Measurements from ENCODE around the gene KCNQ1. TPM values are rescaled to one million over a fixed set of nuclear protein-coding genes. Genes with fewer than 3 reads are reported as not detected.

KCNQ1 gene
- total RNA-seq, 3 donors from 2014 or later, result 3.6 to 6.2 (median 5.1) TPM

DNA sequence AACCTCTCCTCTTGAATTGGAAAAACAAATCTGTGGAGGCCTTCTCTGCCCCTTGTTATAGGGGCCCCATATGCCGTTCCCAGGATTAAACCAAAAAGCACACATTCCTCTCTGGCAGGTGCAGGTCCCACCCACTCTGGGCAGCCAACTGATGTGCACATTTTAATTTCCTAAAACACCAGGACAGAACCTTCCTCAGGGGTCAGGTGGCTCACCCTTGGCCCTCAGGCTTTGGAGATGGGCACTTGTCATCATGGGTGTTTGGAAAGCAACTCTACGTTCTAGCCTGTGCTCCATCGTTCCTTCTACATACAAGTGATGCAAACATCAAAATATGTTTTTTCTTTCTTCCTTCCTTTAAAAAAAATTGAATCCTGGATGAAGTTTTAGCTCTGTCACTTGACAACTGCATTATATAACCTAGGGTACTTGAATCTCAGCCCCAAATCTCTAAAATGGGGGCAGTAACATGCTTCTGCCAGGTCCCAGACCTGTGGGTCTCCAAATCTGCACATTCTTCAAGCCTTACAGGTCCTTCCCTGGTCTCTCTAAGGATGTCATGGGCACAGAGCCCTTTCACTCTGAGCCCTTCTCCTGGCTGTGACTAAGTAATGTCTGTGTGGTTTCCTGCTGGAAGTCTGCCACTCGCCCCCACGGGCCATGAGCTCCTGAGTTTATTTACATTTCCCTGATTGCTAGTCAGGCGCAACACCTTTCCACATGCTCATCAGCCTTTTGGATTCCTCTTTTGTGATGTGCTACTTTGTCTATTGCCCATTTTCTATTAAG, 211.2 kb downstream of the KCNQ1 start:
- Histone ChIP-seq H3K9me3 (peaks cover 30 to 43% of the 10 kb centered on the region in 2 donors), H3K4me1 (no peaks in the 10 kb centered on the region), H3K27ac (no peak overlapping the region), H3K4me3 (no peak overlapping the region), H3K36me3 (no peaks in the 10 kb centered on the region), H3K27me3 (no peaks in the 10 kb centered on the region)
- TF ChIP-seq POLR2A (IDR thresholded peaks at IDR 0.05) (no peak), POLR2AphosphoS5 (IDR thresholded peaks at IDR 0.05) (no peak)
- TF ChIP-seq, protein P1, sequence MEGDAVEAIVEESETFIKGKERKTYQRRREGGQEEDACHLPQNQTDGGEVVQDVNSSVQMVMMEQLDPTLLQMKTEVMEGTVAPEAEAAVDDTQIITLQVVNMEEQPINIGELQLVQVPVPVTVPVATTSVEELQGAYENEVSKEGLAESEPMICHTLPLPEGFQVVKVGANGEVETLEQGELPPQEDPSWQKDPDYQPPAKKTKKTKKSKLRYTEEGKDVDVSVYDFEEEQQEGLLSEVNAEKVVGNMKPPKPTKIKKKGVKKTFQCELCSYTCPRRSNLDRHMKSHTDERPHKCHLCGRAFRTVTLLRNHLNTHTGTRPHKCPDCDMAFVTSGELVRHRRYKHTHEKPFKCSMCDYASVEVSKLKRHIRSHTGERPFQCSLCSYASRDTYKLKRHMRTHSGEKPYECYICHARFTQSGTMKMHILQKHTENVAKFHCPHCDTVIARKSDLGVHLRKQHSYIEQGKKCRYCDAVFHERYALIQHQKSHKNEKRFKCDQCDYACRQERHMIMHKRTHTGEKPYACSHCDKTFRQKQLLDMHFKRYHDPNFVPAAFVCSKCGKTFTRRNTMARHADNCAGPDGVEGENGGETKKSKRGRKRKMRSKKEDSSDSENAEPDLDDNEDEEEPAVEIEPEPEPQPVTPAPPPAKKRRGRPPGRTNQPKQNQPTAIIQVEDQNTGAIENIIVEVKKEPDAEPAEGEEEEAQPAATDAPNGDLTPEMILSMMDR (IDR thresholded peaks at IDR 0.05), result no peak
- intact Hi-C loops (cut with DNase I; ENCODE audit: low total_unique reads), result no loop called here
- peak in 1 of 2 donors; percentile 33 for DNase-seq (ENCODE audit: low spot score in 2 of 2)

DNA sequence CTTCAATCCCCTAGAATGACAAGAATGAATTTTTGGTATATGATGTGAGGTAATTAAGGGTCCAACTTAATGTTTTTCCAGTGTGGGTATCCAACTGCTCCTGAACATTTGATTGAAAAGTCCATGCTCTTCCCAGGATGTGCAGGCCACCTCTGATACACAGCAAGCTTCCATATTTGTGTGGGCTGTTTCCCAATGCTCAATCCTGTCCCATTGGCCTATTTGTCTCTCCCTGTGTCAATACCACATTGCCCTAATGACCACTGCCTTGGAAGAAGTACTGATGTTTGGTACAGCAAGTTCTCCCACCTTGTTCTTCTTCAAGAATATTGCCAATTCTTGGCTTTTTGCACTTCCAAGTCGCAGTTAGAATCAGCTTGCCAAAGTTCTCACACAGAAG, 212.1 kb downstream of the KCNQ1 start:
- H3K9me3 ChIP-seq, result peaks cover 22 to 45% of the 10 kb centered on the region in 2 donors
- intact Hi-C loops (cut with DNase I; ENCODE audit: low total_unique reads), result no loop called here

DNA sequence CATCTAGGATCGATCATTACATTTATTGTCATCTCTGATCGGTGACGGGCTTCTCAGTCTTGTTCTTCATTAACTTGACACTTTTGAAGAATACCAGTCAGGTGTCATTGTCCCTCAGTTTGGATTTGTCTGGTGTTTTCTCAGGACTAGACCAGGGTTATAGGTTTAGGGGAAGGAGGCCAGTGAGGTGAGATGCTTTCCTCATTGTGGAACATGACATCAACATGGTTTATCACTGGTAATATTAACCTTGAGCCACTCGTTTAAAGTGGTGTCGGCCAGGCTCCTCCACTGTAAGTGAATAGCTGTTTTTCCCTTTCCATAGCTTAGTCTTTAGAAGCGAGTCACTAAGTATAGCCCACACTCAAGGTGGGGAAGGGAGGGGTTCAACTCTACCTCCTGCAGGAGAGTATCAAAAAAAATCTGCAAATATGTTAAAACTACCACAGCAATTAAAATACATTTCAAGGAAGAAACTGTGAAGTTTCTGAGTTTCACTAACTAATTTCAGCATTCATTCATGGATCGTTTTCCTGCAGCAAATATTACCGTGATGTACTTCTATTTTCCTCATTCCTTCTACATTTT, 213.0 kb downstream of the KCNQ1 start:
- DNase-seq (ENCODE audit: low spot score in 2 of 2), result no peak
- Histone ChIP-seq H3K9me3 (peaks cover 20 to 44% of the 10 kb centered on the region in 2 donors), H3K36me3 (no peaks in the 10 kb centered on the region), H3K27me3 (no peaks in the 10 kb centered on the region), H3K4me1 (no peaks in the 10 kb centered on the region), H3K4me3 (no peak overlapping the region), H3K27ac (no peak overlapping the region)
- TF ChIP-seq, protein P1 (IDR thresholded peaks at IDR 0.05), result no peak
- no peak for TF ChIP-seq POLR2AphosphoS5 (IDR thresholded peaks at IDR 0.05)
- no peak for TF ChIP-seq POLR2A (IDR thresholded peaks at IDR 0.05)
- intact Hi-C loops (cut with DNase I; ENCODE audit: low total_unique reads), result no loop called here

More for the DNA sequence above, 212.1 kb downstream of the KCNQ1 start:
- no peak overlapping the region for H3K4me3 ChIP-seq
- H3K36me3 ChIP-seq, result no peaks in the 10 kb centered on the region
- no peaks in the 10 kb centered on the region for H3K4me1 ChIP-seq
- TF ChIP-seq, protein P1 (IDR thresholded peaks at IDR 0.05), result no peak
- TF ChIP-seq POLR2A (IDR thresholded peaks at IDR 0.05) (no peak), POLR2AphosphoS5 (IDR thresholded peaks at IDR 0.05) (no peak)
- H3K27me3 ChIP-seq, result no peaks in the 10 kb centered on the region
- no peak for DNase-seq (ENCODE audit: low spot score in 2 of 2)
- H3K27ac ChIP-seq, result no peak overlapping the region

DNA sequence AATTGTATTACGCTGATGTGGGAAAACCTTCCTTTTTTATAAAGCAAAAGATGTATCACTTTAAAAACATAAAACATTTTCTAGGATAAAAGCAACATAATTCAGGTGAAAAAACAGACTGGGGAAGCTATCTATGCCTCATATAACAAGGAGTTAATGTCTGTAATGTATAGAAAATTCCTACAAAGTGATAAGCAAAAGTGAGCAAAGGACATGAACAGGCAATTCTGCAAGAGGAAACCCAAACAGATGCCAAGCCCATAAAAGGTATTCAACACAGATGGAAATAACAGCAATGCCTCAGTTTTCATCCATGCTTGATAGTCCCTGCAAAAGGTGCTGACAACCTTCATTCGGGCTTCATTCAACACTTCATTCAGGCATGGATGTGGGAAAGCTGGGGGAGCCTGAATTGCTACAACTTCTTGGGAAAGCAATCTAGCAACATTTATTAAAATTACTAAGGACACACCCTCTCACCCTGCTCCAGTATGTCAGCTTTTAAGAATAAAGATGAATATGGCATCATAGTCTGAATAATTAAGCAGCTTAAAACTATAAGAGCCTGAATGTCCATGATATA, 215.6 kb downstream of the KCNQ1 start:
- intact Hi-C loops (cut with DNase I; ENCODE audit: low total_unique reads), result no loop called here
- peaks cover 16 to 25% of the 10 kb centered on the region in 2 donors for H3K9me3 ChIP-seq
- no peaks in the 10 kb centered on the region for H3K4me1 ChIP-seq
- H3K36me3 ChIP-seq, result no peaks in the 10 kb centered on the region
- H3K27ac ChIP-seq, result no peak overlapping the region
- no peak for DNase-seq (ENCODE audit: low spot score in 2 of 2)
- H3K4me3 ChIP-seq, result no peak overlapping the region
- no peak for TF ChIP-seq POLR2AphosphoS5 (IDR thresholded peaks at IDR 0.05)
- H3K27me3 ChIP-seq, result no peaks in the 10 kb centered on the region

DNA sequence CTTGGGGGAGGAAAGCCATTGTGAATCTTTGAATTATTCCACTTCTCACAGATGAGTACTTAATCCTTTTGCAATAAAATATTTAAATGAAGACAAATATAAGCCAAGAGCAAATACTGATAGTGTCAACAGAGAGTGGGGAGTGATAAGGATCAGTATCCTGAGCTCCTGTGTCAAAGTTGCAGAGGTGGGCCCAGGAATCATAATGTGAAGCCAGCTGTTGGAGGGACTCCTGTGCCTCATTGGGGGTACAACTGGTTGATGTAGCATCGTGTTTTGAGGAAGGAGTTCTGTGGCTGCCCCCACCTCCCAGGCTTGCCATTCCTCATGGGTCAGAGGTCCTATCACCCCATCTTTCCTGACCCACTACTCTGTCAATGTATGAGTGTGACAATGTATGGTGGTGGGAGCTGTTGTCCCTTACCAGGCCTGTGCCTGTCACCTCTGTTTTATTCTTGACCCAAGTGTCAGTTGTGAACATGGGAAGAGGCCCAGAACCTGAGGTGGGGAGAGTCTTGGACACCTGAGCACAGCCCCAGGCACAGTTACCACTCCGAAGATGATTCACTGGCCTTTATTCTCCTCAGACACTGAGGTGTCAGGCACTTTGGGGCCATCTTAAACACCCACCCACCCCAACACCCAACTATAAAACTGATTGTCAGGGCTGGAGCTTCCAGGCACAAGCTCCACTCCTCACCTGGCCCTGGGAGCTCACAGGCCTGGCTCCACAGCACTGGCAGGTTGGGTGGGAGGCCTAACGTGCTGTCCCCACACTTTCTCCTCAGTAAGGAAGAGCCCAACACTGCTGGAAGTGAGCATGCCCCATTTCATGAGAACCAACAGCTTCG, 216.6 kb downstream of the KCNQ1 start:
- Histone ChIP-seq H3K36me3 (no peaks in the 10 kb centered on the region), H3K27ac (no peak overlapping the region), H3K9me3 (peaks cover 16 to 23% of the 10 kb centered on the region in 2 donors), H3K4me3 (no peak overlapping the region), H3K27me3 (no peaks in the 10 kb centered on the region), H3K4me1 (no peaks in the 10 kb centered on the region)
- TF ChIP-seq POLR2AphosphoS5 (IDR thresholded peaks at IDR 0.05) (no peak), POLR2A (IDR thresholded peaks at IDR 0.05) (no peak)
- TF ChIP-seq, protein P1 (IDR thresholded peaks at IDR 0.05), result no peak
- intact Hi-C loops (cut with DNase I; ENCODE audit: low total_unique reads), result no loop called here
- DNase-seq (ENCODE audit: low spot score in 2 of 2), result peak in 1 of 2 donors; percentile 38
